HCT116 (cell line): Measurements from ENCODE around the gene FRMD4A.

Experiments
- CEBPB ChIP-seq: IDR thresholded peaks from 2 replicates; pipeline ENCODE4 v1.6.1; 2012; ENCODE audit warnings: low read depth
- CTCF ChIP-seq, 3 experiments: fragments of 200-600 bp in 1 of 3; sonication (generic) in 1 of 3; IDR thresholded peaks in 2 of 3; conservative IDR thresholded peaks in 1 of 3; 2 replicates each; pipeline ENCODE4 v1.5.1; 2012 to 2017; ENCODE audit warnings: low read depth in 2 of 3, low read length in 2 of 3, antibody characterized with exemption in 1 of 3, borderline replicate concordance in 1 of 3, control low read depth in 1 of 3, mild to moderate bottlenecking in 1 of 3, mixed read lengths in 1 of 3, mixed run types in 1 of 3, moderate library complexity in 1 of 3; ENCODE audit not compliant: insufficient read depth in 1 of 3
- EGR1 ChIP-seq: IDR thresholded peaks from 2 replicates; pipeline ENCODE4 v1.6.1; 2012; ENCODE audit warnings: low read depth
- JUND ChIP-seq: IDR thresholded peaks from 2 replicates; pipeline ENCODE4 v1.6.1; 2012
- POLR2A ChIP-seq: IDR thresholded peaks from 2 replicates; pipeline ENCODE4 v1.7.0; 2011; ENCODE audit warnings: borderline replicate concordance; ENCODE audit not compliant: insufficient read depth, insufficient read length; ENCODE audit errors: extremely low read depth
- POLR2AphosphoS5 ChIP-seq: IDR thresholded peaks from 2 replicates; pipeline ENCODE4 v1.6.1; 2011; ENCODE audit warnings: mild to moderate bottlenecking, low read depth, low read length, moderate library complexity
- REST ChIP-seq: IDR thresholded peaks from 2 replicates; pipeline ENCODE4 v1.6.1; 2012; ENCODE audit warnings: low read depth
- SIN3A ChIP-seq: IDR thresholded peaks from 2 replicates; pipeline ENCODE4 v1.6.1; 2012; ENCODE audit warnings: low read depth
- ZBTB33 ChIP-seq: IDR thresholded peaks from 2 replicates; pipeline ENCODE4 v1.6.1; 2011; ENCODE audit warnings: mild to moderate bottlenecking, low read length, moderate library complexity; ENCODE audit not compliant: insufficient replicate concordance; ENCODE audit errors: extremely low read depth

- TF ChIP-seq REST (no peak), CTCF (IDR thresholded peaks at IDR 0.05 in 2 of 3, conservative IDR thresholded peaks at IDR 0.05 in 1 of 3; ENCODE audit: borderline replicate concordance in 1 of 3, insufficient read depth in 1 of 3, low read depth in 2 of 3, low read length in 2 of 3) (no peak), POLR2A (no peak), JUND (no peak), EGR1 (no peak), ZBTB33 (no peak), POLR2AphosphoS5 (no peak), SIN3A (no peak), CEBPB (no peak)
Observed at GRCh38 chr10:14211610-14212009, 119.1 kb downstream of the FRMD4A start.
